Osteoblast (primary cell): Measurements from ENCODE around the gene EIF2D. TPM values are rescaled to one million over a fixed set of nuclear protein-coding genes. Genes with fewer than 3 reads are reported as not detected.

Experiments
- DNase-seq: peaks from one replicate; pipeline ENCODE4 v3.0.0; 2011; ENCODE audit warnings: low spot score, mixed read lengths; ENCODE audit not compliant: insufficient read length; ENCODE audit errors: missing footprints
- H2AFZ ChIP-seq: 2 replicates; pipeline ENCODE4 v1.6.0; 2011; ENCODE audit warnings: mild to moderate bottlenecking, low read length
- H3K27ac ChIP-seq: 2 replicates; pipeline ENCODE4 v1.5.1; 2011; ENCODE audit warnings: mild to moderate bottlenecking, low read depth, low read length, moderate library complexity
- H3K27me3 ChIP-seq: 2 replicates; pipeline ENCODE4 v1.6.0; 2012; ENCODE audit warnings: mild to moderate bottlenecking, control low read depth, inconsistent platforms, low read length, moderate library complexity; ENCODE audit not compliant: insufficient read depth
- H3K36me3 ChIP-seq: 2 replicates; pipeline ENCODE4 v1.5.1; 2011; ENCODE audit warnings: mild to moderate bottlenecking, low read length, control low read depth, moderate library complexity; ENCODE audit not compliant: insufficient read depth
- H3K4me1 ChIP-seq: 2 replicates; pipeline ENCODE4 v1.5.1; 2011; ENCODE audit warnings: mild to moderate bottlenecking, low read length, control low read depth, moderate library complexity; ENCODE audit not compliant: insufficient read depth
- H3K4me2 ChIP-seq: 2 replicates; pipeline ENCODE4 v1.6.0; 2011; ENCODE audit warnings: mild to moderate bottlenecking, low read length; ENCODE audit not compliant: insufficient read depth
- H3K4me3 ChIP-seq: fragments of 200-600 bp; sonication (generic); 3 replicates; pipeline ENCODE4 v1.5.1; 2012; ENCODE audit warnings: mild to moderate bottlenecking, low read length, inconsistent platforms; ENCODE audit not compliant: insufficient read depth
- H3K79me2 ChIP-seq: 2 replicates; pipeline ENCODE4 v1.6.0; 2012; ENCODE audit warnings: mild to moderate bottlenecking, low read length, control low read depth, inconsistent platforms; ENCODE audit not compliant: insufficient read depth
- H3K9me3 ChIP-seq: 2 replicates; pipeline ENCODE4 v1.5.1; 2011; ENCODE audit warnings: low read depth, low read length, control low read depth
- H4K20me1 ChIP-seq: 2 replicates; pipeline ENCODE4 v1.6.0; 2012; ENCODE audit warnings: mild to moderate bottlenecking, low read length, control low read depth; ENCODE audit not compliant: insufficient read depth
- total RNA-seq: library from RNA; depleted of rRNA; stranded (reverse); fragments of >200 nt; gene quantifications from 2 replicates; pipeline ENCODE4 v1.2.3, GENCODE V29; 2012
- TF ChIP-seq, protein P1 (sequence below): IDR thresholded peaks from 2 replicates; pipeline ENCODE4 v1.5.1; 2011; ENCODE audit warnings: mild to moderate bottlenecking, low read depth, low read length, moderate library complexity; ENCODE audit errors: extremely low read depth

Gene EIF2D
- total RNA-seq, 1 donor = 52.8 TPM

DNA sequence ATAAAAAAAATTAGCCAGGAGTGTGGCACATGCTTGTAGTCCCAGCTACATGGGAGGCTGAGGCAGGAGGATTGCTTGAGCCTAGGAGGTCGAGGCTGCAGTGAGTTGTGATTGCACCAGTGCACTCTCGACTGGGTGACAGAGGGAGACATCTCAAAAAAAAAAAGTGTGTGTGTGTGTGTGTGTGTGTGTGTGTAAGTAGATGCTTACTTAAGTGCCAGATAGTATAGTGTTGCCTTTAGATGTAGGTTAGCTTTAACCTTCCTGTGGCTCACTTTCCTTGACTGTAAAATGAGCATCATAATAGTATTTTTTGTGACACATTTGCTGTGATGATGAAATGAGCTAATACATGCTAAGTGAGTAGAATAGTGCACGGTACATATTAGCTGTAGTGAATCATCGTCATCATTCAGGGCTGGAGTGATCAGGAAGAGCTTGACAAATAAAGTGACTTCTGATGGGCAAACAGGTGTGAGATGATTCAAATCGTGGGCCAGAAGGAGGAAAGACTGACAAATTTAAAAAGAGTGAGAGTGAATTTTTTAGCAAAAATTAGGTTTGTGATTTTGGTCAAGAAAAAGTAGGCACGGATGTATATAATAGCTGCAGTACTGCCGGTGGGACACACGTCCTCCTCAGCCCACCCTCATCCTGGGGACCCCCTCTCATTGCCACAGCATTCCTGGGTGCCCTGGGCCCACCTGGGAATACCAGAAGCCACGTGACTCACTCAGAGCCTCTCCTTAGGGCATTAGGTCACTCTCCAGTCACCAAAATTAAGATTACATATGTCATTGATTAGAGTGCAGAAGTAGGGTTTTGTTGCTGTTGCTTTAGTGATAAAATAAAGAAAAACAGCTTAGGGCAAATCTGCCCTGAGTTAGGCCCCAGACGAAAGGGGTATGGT, 33.9 kb downstream of the EIF2D start:
- H3K79me2 ChIP-seq = no peaks in the 10 kb centered on the region
- H3K36me3 ChIP-seq = no peaks in the 10 kb centered on the region
- no peak for DNase-seq
- no peak overlapping the region for H3K27ac ChIP-seq
- no peak overlapping the region for H3K4me2 ChIP-seq
- no peaks in the 10 kb centered on the region for H3K9me3 ChIP-seq
- no peak overlapping the region for H2AFZ ChIP-seq
- peaks cover 8% of the 10 kb centered on the region for H3K27me3 ChIP-seq
- peaks cover 18% of the 10 kb centered on the region for H3K4me1 ChIP-seq
- TF ChIP-seq, protein P1, sequence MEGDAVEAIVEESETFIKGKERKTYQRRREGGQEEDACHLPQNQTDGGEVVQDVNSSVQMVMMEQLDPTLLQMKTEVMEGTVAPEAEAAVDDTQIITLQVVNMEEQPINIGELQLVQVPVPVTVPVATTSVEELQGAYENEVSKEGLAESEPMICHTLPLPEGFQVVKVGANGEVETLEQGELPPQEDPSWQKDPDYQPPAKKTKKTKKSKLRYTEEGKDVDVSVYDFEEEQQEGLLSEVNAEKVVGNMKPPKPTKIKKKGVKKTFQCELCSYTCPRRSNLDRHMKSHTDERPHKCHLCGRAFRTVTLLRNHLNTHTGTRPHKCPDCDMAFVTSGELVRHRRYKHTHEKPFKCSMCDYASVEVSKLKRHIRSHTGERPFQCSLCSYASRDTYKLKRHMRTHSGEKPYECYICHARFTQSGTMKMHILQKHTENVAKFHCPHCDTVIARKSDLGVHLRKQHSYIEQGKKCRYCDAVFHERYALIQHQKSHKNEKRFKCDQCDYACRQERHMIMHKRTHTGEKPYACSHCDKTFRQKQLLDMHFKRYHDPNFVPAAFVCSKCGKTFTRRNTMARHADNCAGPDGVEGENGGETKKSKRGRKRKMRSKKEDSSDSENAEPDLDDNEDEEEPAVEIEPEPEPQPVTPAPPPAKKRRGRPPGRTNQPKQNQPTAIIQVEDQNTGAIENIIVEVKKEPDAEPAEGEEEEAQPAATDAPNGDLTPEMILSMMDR = no peak
- no peak overlapping the region for H3K4me3 ChIP-seq
- H4K20me1 ChIP-seq = no peaks in the 10 kb centered on the region

DNA sequence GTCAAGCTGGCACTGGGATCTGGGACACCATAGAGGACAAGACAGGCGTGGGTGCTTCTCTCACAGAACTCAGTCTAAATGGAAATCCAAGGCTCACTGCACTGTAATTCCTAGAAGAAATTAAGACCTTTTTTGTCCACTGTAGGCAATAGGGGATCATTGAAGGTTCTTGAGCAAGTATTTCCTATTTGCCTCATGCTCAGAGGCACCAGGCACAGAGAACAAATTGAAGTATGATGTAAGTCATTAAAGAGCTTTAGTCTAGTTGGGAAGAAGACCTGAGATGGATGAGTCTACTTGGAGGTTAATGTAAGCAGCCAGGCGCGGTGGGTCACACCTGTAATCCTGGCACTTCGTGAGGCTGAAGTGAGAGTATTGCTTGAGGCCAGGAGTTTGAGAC, 34.6 kb downstream of the EIF2D start:
- no peak for DNase-seq
- H3K79me2 ChIP-seq = no peaks in the 10 kb centered on the region

DNA sequence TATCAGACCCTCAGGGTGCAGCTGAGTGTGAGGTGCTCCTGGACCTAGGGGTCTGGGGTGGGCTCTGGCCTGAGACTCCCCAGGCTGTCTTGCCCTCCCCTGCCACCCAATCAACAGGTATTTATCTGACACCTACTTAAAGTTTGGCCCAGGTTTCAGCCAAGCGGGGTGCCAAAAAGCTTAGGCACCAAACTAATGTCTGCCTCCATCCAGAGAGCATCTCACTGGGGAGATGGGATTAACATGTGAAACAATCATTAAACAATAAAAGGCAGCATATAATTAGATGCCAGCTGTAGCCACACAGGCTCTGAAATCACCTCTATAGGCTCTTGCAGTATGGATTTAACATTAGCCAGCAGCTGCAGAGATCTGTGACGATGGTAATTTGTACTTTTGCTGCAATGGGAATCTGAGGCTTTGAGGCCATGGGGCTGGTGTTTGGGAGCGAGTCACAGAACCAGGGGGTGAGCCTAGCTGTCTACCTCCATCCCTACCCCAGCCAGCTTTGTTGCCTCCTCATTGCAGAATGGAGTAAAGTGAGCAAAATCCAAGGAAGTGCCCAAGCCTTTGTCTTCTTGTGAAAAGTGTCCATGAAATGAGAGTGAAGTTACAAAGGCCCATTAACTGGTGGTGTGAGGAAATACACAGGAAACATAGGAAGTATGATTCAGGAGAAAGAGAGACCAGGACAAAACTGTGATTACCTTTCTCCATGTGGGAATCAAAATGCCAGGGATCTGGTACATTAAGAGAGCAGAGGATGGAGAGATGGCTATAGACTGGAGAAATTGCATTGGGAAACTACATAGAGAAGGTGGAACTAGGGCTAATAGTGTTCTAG, 36.1 kb downstream of the EIF2D start:
- Histone ChIP-seq H3K4me1 (peaks cover 18% of the 10 kb centered on the region), H3K79me2 (no peaks in the 10 kb centered on the region), H3K4me3 (no peak overlapping the region), H4K20me1 (no peaks in the 10 kb centered on the region), H3K9me3 (no peaks in the 10 kb centered on the region), H3K4me2 (no peak overlapping the region), H3K36me3 (no peaks in the 10 kb centered on the region), H3K27me3 (no peaks in the 10 kb centered on the region), H2AFZ (no peak overlapping the region), H3K27ac (no peak overlapping the region)
- TF ChIP-seq, protein P1 = no peak
- DNase-seq = no peak

More for the DNA sequence above, 34.6 kb downstream of the EIF2D start:
- H3K4me1 ChIP-seq = peaks cover 18% of the 10 kb centered on the region
- no peak overlapping the region for H3K4me2 ChIP-seq
- peaks cover 3% of the 10 kb centered on the region for H3K27me3 ChIP-seq
- TF ChIP-seq, protein P1 = no peak
- no peak overlapping the region for H3K27ac ChIP-seq
- no peak overlapping the region for H2AFZ ChIP-seq
- H3K9me3 ChIP-seq = no peaks in the 10 kb centered on the region
- H3K4me3 ChIP-seq = no peak overlapping the region
- H4K20me1 ChIP-seq = no peaks in the 10 kb centered on the region
- no peaks in the 10 kb centered on the region for H3K36me3 ChIP-seq
